Stimulated activated CD4-positive, alpha-beta T cell treated with anti-CD3 and anti-CD28 coated beads, Interleukin-1b, Interleukin-23, amount 100 ng/mL, for 48 hours (primary cell): ENCODE data around the gene CLTC.

Experiments used
- DNase-seq: peaks from one replicate; pipeline ENCODE4 v3.0.0-alpha.2; 2020

Gene CLTC

DNA sequence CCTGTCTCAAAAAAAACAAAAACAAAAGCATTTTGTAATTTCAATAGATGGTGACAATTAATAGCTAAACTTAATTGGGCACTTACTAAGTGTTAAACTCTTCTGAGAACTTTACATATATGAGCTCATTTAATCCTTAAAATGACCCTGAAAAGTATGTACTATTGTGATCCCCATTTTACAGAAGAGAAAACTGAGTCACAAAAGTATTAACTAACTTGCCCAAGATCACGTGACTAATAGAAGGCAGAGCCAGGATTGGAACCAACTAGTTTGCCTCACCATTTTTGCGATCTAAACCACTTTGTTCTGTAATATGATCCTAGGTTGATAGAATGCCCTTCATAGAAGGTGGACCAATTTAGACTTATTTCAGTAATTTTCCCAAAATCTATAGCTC, 114.0 kb downstream of the CLTC start:
- no peak for DNase-seq

DNA sequence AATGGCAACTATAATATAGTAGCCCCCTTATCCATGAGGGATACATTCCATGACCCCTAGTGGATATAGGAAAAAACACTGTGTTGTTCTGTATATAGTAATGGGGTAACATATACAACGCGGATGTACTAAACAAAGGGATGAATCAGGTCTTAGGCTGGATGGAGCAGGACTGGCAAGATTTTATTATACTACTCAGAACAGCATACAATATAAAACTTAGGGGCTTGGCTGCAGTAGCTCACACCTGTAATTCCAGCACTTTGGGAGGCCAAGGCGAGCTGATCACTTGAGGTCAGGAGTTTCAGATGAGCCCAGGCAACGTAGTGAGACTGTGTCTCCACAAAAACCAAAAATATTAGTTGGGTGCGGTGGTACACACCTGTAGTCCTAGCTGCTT, 114.5 kb downstream of the CLTC start:
- DNase-seq, result no peak

DNA sequence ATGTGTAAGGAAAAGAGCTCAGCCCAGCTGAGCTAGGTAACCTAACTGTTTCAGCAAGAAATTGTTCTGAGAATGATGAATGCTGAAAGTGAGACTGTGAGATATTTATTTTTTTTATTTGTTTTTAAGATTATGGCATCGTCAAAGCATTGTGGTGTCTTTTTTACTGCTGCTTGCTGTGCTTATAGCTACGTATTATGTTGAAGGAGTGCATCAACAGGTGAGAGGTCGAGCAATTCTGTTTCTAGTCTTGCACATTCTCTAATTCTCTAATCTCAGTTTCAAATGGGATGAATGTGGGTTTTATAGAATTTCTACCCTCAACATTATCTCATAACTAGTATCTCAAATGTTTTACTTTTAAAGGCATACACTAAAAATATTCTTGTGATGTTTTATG, 117.6 kb downstream of the CLTC start:
- no peak for DNase-seq

DNA sequence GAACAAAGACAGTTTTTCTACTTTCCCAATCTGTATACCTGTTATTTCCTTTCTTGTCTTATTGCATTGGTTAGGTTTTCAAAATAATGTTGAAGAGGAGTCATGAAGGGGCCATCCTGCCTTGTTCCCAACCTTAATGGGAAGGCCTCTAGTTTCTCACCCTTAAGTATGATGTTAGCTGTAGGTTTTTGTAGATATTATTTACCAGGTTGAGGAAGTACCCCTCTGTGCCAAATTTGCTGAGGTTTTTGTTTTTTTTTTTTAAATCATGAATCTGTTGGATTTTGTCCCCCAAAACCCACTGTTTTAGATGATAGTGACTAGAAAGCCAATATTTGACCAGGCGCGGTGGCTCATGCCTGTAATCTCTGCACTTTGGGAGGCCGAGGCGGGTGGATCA, 124.1 kb downstream of the CLTC start:
- no peak for DNase-seq

DNA sequence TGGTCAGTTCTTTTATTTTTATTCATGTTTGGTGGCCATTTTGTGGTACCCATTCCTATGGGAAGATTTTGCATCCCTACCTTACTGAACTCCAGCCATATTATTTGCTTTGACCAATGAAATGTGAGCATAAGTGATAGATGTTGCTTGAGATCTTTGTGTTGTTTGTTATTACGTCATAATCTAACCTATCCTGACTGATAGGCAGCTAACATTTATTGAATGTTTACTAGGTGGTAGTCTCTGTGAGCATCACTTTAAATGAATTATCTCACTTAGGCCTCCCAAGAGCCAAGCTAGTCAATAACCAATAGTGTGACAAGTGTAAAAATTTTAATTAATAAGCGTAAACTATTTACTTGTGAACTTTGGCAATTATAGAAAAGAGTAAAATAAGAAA, 125.3 kb downstream of the CLTC start:
- DNase-seq, result no peak
